ENCODE results near the gene FAM20B. TPM values are rescaled to one million over a fixed set of nuclear protein-coding genes. Genes with fewer than 3 reads are reported as not detected.

FAM20B gene
- total RNA-seq, 4 donors from 2014 or later, result 16.3 to 27.3 (median 18.7) TPM

DNA sequence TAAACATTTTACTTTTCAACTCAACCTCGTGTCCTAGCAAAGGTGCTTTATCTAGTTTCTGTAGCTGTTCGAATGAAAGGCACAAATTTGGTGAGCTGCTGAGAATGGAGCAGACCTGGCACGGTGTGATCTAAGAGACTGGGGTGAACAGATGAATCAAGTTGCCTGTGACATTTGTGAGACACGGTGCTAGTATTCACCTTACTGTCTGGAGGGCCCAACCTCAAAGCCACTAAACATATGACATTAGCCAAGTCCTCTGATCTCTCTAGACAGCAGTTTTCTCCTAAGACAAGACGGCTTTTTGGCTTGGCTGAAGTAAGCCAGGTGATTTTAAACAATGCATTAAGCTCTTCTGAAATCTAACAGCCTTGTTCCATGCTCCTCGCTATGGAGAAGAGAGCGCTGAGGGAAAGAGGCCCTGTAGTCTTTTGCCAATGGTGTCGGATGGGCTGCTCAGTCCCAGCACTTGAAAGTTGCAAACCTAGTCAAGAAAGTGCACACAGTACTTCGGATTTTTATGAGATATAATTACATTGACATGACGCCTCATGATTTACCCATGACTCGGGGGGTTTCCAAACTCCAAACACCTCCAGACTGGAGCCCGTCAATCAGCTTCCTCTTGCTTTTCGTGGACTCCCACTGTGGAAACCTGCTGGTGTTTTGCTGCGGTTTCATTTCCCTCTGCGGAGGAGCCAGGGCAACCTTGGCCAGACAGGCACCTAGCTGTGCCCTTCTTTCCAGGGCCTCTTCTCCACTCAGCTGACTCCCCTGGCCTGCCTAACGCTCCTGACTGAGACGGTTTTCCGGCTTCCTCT is 55.4 kb downstream of the FAM20B start:
- intact Hi-C loops (cut with DNase I), result loop anchor here (5.0 kb wide), 1 partner anchor 286 kb away; the partner anchor contains the start of gene AXDND1

DNA sequence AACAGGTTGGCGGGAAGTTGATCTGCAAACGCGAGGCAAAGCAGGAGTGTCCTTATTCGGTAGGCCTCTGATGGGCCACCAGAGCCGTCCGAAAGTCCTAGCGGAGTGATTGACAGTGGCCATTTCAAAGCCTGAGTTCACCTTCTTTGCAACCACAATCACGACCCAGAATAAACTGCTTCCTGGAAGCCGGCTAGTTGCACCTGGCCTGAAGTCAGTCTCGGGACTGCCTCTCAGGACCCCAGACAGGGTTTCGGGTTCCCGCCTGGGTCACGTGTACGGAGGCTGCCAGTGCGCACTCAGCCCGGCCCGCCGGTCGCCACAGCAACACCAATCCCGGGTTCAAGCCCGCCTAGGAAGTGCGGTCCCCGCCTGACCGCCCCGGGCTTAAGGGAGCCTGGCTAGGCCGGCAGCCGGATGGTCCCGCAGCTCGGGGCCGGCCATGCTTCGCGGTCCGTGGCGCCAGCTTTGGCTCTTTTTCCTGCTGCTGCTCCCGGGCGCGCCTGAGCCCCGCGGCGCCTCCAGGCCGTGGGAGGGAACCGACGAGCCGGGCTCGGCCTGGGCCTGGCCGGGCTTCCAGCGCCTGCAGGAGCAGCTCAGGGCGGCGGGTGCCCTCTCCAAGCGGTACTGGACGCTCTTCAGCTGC is 56.1 kb downstream of the FAM20B start, which contains the start of gene TOR3A:
Gene TOR3A (plus strand): TSS at position 384 of the 646 bp plus-strand sequence. CDS start 59 bp downstream, at position 443.
- Histone ChIP-seq H3K4me1 (peaks cover 3 to 45% (median 8%) of the 10 kb centered on the region in 3 donors), H3K9me3 (no peaks in the 10 kb centered on the region), H3K36me3 (peaks cover 0 to 19% (median 8%) of the 10 kb centered on the region in 3 donors), H3K4me3 (peak within 1 kb of the TSS; percentile 79 to 94 (median 84)), H3K27me3 (no peaks in the 10 kb centered on the region), H3K27ac (peak within 1 kb of the TSS; percentile 88 to 92 (median 88))
- WGBS, 2 donors, result 0% methylated on average over 4 to 12 of the region's 51 CpGs
- DNase-seq, result peak; percentile 60
- intact Hi-C loops (cut with DNase I), result loop anchor here (5.0 kb wide), 1 partner anchor 285 kb away; the partner anchor contains the start of gene AXDND1
- TF ChIP-seq, protein P1, sequence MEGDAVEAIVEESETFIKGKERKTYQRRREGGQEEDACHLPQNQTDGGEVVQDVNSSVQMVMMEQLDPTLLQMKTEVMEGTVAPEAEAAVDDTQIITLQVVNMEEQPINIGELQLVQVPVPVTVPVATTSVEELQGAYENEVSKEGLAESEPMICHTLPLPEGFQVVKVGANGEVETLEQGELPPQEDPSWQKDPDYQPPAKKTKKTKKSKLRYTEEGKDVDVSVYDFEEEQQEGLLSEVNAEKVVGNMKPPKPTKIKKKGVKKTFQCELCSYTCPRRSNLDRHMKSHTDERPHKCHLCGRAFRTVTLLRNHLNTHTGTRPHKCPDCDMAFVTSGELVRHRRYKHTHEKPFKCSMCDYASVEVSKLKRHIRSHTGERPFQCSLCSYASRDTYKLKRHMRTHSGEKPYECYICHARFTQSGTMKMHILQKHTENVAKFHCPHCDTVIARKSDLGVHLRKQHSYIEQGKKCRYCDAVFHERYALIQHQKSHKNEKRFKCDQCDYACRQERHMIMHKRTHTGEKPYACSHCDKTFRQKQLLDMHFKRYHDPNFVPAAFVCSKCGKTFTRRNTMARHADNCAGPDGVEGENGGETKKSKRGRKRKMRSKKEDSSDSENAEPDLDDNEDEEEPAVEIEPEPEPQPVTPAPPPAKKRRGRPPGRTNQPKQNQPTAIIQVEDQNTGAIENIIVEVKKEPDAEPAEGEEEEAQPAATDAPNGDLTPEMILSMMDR (IDR thresholded peaks at IDR 0.05), result no peak
- peak in 2 of 4 donors; percentile 67 to 90 for TF ChIP-seq POLR2A (IDR thresholded peaks at IDR 0.05)

More for the DNA sequence above, 55.4 kb downstream of the FAM20B start:
- TF ChIP-seq, protein P1 (IDR thresholded peaks at IDR 0.05), result no peak
- TF ChIP-seq POLR2A (IDR thresholded peaks at IDR 0.05), result no peak
- Histone ChIP-seq H3K36me3 (peaks cover 0 to 12% (median 7%) of the 10 kb centered on the region in 3 donors), H3K27me3 (no peaks in the 10 kb centered on the region), H3K4me1 (peaks cover 3 to 45% (median 8%) of the 10 kb centered on the region in 3 donors), H3K4me3 (peak overlapping the region; percentile 79 to 94 (median 84)), H3K9me3 (no peaks in the 10 kb centered on the region), H3K27ac (peak overlapping the region; percentile 88 to 92 (median 88))
- DNase-seq, result no peak
- WGBS, 2 donors, result 23 to 36% methylated on average over 13 to 18 of the region's 18 CpGs

DNA sequence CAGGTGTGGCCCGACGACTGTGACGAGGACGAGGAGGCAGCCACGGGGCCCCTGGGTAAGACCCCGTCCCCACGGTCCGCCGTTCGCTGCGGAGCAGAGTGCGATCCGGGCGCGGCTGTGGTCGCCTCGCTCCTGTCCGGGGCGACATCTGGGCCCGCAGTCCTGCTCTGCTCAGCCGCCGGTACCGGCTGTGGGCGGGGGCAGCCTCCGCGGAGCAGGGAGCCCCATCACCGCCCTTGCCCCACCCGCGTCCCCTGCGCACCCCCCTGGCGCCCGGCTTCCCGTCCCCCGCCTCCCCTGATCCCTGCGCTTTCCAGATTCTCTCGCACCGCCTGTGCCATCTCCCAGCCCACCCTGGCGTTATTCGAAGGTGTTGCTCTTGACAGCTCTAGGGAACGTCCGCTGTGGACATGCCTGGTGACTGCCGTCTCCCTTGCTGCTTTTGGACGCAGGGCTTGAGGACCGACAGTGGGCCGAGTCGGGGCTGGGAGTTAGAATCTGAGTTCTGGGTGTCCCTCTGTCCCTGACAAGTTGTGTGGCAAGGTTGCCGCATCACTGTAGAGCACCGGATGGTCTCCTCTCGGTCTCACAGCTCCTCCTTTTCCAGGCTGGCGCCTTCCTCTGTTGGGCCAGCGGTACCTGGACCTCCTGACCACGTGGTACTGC is 56.8 kb downstream of the FAM20B start:
- WGBS, 2 donors, result 0 to 1% methylated on average over 8 to 17 of the region's 52 CpGs
- Histone ChIP-seq H3K4me1 (peaks cover 3 to 48% (median 8%) of the 10 kb centered on the region in 3 donors), H3K4me3 (peak overlapping the region; percentile 79 to 94 (median 84)), H3K27ac (peak overlapping the region; percentile 88 to 92 (median 88)), H3K36me3 (peaks cover 0 to 26% (median 8%) of the 10 kb centered on the region in 3 donors), H3K27me3 (no peaks in the 10 kb centered on the region), H3K9me3 (no peaks in the 10 kb centered on the region)
- intact Hi-C loops (cut with DNase I), result loop anchor here (5.0 kb wide), 1 partner anchor 285 kb away; the partner anchor contains the start of gene AXDND1
- no peak for TF ChIP-seq POLR2A (IDR thresholded peaks at IDR 0.05)
- TF ChIP-seq, protein P1 (IDR thresholded peaks at IDR 0.05), result no peak
- DNase-seq, result no peak

DNA sequence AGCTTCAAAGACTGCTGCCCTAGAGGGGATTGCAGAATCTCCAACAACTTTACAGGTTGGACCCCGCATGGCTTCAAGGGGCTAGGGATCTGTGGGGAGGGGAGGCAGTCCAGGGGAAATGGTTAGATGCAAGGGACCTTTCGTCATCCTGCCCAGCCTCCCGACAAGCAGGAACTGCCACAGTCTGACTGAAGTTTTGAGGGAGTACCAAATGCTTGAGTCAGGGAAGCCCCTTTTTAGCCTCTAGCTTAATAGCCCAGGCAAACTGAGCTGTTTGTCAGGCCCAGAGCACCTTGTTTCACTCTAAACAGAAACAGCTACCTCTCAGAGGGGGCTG is 57.3 kb downstream of the FAM20B start:
- 0 to 7% methylated on average over 2 of the region's 3 CpGs for WGBS, 2 donors
- H3K4me3 ChIP-seq, result peak overlapping the region; percentile 79 to 94 (median 84)
- H3K4me1 ChIP-seq, result peaks cover 3 to 53% (median 8%) of the 10 kb centered on the region in 3 donors
- H3K27ac ChIP-seq, result peak overlapping the region; percentile 88 to 92 (median 88)
- DNase-seq, result no peak
- H3K36me3 ChIP-seq, result peaks cover 0 to 31% (median 8%) of the 10 kb centered on the region in 3 donors
- intact Hi-C loops (cut with DNase I), result loop anchor here (5.0 kb wide), 1 partner anchor 284 kb away; the partner anchor contains the start of gene AXDND1
- H3K9me3 ChIP-seq, result no peaks in the 10 kb centered on the region
- H3K27me3 ChIP-seq, result no peaks in the 10 kb centered on the region
- TF ChIP-seq, protein P1 (IDR thresholded peaks at IDR 0.05), result no peak
- no peak for TF ChIP-seq POLR2A (IDR thresholded peaks at IDR 0.05)
